Activated CD4-positive, alpha-beta T cell treated with anti-CD3 and anti-CD28 coated beads, Interleukin-2, amount 50 U/mL, for 16 hours (primary cell): ENCODE measurements around the gene EFNA2.
"Not testable (repeated sequence)": the region's sequence is repeated elsewhere in the genome, so short reads cannot be mapped to it uniquely, and the experiment has no call there.

Experiments used
- DNase-seq: peaks from one replicate; pipeline ENCODE4 v3.0.0-alpha.2; 2020

The EFNA2 gene

DNA sequence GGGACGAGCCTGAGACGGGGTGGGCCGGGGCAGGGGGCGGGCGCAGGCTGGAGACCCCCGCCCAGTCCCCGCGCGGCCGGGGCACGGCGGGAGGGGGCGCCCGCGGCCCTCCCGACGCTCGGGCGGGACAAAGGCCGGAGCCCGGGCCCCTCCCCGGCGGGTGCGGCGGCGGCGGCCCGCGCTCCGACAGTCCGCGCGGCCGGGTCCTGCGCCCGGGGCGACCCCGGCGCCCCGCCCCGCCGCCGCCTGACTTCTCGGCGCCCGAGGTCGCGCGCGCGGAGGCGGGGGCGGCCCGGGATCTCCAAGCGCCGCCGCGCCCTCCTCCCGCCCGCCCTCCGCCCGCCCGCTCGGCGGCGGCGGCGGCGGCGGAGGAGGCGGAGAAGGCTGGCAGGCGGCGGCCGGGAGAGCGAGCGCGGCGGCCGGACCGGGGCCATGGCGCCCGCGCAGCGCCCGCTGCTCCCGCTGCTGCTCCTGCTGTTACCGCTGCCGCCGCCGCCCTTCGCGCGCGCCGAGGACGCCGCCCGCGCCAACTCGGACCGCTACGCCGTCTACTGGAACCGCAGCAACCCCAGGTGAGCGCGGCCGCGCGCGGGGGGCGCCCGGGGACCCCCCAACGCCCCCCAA lies at the start of gene EFNA2:
Gene EFNA2 (plus strand): TSS at position 137 of the 624 bp plus-strand sequence. CDS start 296 bp downstream, at position 433.
- no peak for DNase-seq

- no peak for DNase-seq
Measured at GRCh38 chr19:1236576-1236975, 49.1 kb upstream of the EFNA2 start.

- no peak for DNase-seq
Measured at GRCh38 chr19:1237027-1237659, 48.5 kb upstream of the EFNA2 start.

- DNase-seq, result no peak
Measured at GRCh38 chr19:1237754-1238368, 47.8 kb upstream of the EFNA2 start, which contains the start of gene CBARP. Gene CBARP, minus strand, starts transcription at chr19:1238005. Its CDS starts 1,905 bp downstream, at chr19:1236100.

DNA sequence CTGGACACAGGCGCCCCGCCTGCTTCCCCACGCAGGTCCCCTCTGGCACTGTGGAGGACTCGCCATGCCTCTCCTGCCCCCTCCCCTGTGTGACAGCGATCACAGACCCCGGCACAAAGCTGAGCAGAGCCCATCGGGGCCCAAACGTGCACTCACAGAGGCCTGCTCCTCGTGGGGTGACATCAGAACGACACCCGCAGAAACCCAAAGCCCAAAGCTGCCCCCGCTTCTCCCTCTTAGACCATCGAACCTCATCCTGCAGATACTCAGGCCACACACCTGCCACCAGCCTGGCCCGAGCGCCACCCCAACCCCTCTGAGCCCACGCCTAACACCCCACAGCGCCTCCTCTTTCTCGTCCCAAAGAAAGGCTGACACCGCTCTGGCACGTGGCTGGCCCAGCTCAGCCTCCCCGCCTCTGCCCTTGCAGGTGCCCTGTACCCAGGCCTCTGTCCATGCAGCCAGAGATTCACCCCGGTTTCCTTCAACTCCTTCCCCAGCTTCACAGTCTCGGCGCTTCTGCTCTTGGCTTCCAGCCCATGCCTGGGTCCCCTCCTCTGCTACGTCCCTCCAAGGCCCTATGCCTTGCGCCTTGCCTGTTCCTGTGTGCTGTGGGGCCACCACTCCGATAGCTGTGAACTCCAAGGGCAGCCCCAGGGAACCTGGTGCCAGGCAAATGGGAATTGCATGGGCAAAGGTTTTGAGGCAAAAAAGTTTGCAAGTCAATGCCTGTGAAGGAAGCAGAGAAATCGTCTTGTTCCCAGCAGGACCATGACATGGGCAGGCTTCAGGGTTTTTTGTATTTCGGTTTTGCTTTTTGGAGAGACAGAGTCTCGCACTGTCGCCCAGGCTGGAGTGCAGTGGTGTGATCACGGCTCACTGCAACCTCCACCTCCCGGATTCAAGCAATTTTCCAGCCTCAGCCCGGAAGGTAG lies 47.0 kb upstream of the EFNA2 start:
- no peak for DNase-seq

- DNase-seq, result no peak
Measured at GRCh38 chr19:1239420-1239795, 46.3 kb upstream of the EFNA2 start.

DNA sequence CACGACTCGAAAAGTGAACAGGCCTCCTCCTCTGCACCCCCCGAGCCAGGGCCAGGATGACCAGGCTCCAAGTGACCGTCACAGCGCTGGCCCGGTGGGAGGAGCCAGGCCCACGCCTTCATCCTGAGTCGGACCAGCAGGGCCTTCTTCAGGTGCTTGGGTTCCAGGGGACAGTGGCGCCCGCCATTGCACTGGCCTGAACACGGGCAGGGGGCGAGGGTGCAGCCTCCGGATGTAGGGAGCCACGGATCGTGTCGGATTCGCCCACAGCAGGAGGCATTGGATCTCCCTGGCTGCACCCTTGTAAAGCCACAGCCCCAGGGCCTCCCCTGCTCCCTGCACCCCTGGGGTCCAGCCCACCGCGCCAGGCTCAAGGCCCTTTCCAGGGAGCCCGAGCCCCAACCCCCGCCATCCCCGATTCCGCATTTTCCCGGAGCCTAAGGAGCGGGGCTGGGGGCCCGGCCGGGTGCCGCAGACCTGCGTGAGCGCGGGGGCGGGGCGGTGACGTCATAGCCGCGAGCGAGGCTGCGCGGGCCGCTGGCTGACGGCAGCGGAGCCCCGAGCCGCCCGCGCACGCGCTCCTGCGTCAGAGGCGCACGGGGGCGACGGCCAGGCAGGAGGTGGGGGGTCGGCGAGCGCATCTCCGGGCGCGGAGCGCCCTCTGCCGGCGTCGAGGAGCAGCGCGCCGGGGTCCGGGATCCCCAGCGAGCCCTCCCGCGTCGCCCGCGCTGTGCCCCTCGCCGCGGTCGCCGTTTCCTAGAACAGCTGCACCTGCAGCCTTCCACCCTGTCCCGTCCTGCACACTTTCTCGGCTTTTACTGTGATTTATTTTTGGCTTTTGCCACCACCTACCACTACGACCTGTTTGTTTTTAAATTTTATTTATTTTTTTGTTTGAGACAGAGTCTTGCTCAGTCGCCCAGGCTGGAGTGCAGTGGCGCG lies 45.6 kb upstream of the EFNA2 start:
- DNase-seq, result peak; percentile 93

- DNase-seq, result no peak
Measured at GRCh38 chr19:1240925-1241324, 44.7 kb upstream of the EFNA2 start.

GRCh38 chr19:1241417-1242095 lies 44.1 kb upstream of the EFNA2 start, which contains the start of gene ATP5F1D:
Gene ATP5F1D, plus strand, starts transcription at chr19:1241751. Its CDS starts 100 bp downstream, at chr19:1241851.
- DNase-seq, result peak; percentile 96

GRCh38 chr19:1243768-1244692 lies 41.6 kb upstream of the EFNA2 start:
- peak; percentile 83 for DNase-seq

DNA sequence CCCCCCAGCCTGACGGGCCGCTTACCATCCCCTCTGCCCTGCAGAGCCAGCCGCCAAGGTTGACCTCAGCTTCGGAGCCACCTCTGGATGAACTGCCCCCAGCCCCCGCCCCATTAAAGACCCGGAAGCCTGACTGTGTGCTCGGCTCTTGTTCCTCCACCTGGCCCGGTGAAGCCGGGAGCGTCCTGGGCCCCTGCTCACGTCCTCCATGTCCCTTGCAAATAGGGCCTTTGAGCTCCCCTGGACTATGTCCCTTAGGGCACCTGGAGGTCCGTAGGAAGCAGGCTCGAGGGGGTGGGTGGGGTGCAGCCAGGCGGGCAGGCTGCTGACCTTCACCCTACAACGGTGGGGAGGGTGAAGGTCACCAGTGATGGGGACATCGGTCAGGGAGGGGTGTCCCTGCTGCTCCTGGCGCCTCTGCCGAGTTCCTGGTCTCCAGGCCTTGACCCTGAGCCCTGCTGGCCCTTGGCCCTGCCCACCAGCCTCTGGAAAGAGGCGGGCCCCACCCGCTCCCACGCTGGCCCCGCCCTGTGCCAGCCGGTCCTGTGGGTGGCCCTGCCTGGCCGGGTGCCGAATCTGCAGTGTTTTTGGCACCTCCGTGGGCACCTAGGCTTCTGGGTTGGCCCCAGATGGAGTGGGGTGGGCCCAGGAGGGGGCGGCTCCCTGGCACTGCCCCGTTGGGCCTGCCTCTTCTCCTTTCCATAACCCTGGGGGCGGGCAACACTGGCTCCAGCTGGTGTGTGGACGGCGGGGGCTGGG lies 40.8 kb upstream of the EFNA2 start:
- DNase-seq, result no peak

DNA sequence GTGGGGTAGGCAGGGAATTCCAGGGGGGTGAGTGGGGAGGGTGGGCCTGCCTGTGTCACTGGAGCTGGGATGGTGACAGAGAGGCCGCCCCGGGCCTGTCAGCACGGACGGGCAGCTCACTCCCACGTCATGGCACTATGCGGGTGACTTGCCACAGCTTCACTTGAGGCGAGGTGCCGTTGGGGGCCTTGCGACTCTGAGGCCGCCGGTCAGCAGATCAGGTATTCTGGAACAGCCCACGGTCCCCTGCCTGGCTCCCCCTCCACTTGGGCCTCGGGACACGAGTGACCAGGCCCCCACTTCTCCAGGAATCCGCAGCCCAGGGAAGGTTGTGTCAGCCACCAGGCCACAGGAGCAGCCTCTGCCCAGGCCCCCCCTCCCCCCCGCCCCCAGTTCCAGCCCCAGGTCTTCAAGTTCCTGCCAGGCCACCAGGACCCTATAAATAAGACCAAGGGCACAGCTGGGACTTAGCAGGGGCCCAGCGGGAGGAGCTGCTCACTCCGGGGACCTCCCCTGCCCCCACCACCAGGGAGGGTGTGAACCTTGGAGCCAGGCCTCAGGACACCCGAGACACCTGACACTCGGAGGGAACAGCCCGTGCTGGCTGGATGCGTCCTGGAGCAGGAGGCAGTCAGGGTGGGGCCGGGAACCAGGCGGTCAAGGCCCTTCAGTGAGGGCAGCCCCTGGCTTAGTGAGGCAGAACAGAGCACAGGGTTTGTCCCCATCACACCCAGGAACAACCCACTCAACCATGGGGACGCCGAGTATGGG lies 40.0 kb upstream of the EFNA2 start:
- no peak for DNase-seq

- not testable (repeated sequence) for DNase-seq
Measured at GRCh38 chr19:1246265-1247087, 39.2 kb upstream of the EFNA2 start.

DNA sequence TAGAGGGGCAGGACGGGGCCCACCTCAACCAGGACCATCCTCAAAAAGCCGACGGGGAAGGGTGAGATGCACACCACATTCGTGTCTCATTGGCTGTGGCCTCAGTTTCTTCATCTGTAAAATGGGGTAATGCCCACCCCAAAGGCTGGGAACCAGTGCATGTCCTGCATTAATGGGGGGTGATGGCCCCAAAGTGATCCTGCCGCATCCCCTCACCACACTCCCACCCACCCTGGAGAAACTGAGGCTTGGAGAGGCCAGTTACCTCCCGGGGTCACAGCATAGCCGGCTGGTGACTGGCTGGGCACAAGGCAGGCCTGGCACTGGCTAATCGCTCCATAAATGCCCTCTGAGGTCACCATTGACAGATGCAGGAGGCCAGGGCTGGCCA lies 37.9 kb upstream of the EFNA2 start:
- DNase-seq, result no peak

DNA sequence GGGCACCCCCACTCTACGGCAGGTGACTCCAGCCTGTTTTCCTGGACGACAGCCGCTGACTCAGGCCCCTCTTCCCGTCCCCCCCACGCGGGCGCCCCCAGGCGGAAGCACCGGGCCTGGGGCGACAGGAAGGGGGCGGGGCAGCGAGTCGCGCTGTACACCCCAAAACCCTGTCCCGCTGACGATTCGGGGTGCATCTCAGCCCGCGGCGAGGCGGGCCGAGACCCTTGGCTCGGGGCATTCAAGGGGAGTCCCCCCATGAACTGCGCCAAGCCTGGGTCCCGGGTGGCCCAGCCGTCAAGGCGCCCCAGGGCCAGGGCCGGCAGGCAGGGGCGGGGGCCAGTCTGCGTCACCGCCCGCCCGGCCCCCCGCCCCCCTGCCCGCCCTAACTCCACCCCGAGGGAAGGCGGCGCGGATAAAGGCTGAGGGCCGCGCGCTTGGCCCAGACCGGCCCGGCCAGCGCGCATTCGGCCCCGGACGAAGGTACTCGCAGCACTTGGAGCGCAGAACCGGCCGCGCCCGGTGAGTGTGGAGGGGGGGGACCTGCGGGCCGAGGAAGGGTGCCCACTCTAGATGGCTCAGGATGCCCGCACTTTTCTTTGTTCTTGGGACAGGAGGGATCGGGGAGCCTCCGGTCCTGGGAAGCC lies 37.4 kb upstream of the EFNA2 start, which contains the start of gene MIDN:
Gene MIDN (plus strand): TSS at position 445 of the 647 bp plus-strand sequence. CDS start 1,714 bp downstream, outside the sequence.
- DNase-seq, result peak; percentile 72

- DNase-seq, result peak; percentile 71
Measured at GRCh38 chr19:1248786-1249297, 36.8 kb upstream of the EFNA2 start.
